NB4 (cell line): ENCODE results near the gene CDKAL1.

ENCODE experiments used
- MYC ChIP-seq: IDR thresholded peaks from 2 replicates; pipeline ENCODE4 v1.6.1; 2011; ENCODE audit warnings: low read depth, low read length
- POLR2A ChIP-seq: IDR thresholded peaks from 2 replicates; pipeline ENCODE4 v1.6.1; 2011; ENCODE audit warnings: mild to moderate bottlenecking; ENCODE audit not compliant: insufficient read length; ENCODE audit errors: extremely low read depth
- TF ChIP-seq, protein P1 (sequence below): IDR thresholded peaks from one replicate; pipeline ENCODE4 v1.5.1; 2012; ENCODE audit warnings: low read depth, low read length

DNA sequence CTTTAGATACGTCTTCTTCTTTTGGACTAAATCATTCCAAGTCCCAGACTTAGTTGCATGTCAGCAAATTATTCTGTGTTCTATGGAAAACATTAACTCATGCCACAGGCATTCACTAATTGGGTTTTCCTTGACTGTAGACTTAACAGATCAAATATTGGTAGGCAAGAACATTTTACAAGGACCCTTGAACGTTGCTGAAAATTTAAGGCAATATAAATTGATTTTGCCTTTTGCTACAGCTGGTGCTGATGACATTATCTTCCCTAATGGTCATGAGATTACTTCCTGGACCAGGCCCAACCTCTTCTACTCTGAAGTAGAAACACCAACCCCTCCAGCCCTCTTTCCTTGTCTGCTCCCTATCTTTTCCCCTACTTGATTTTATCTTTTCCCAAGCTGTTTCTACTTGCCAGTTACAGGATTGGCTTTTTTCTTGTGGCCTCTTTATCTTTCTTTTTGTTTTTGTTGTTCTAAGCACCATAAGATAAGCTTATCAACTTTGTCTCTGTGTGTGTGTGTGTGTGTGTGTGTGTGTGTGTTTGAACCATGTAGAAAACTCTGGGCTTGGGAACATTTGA lies 545.3 kb downstream of the CDKAL1 start:
- TF ChIP-seq, protein P1, sequence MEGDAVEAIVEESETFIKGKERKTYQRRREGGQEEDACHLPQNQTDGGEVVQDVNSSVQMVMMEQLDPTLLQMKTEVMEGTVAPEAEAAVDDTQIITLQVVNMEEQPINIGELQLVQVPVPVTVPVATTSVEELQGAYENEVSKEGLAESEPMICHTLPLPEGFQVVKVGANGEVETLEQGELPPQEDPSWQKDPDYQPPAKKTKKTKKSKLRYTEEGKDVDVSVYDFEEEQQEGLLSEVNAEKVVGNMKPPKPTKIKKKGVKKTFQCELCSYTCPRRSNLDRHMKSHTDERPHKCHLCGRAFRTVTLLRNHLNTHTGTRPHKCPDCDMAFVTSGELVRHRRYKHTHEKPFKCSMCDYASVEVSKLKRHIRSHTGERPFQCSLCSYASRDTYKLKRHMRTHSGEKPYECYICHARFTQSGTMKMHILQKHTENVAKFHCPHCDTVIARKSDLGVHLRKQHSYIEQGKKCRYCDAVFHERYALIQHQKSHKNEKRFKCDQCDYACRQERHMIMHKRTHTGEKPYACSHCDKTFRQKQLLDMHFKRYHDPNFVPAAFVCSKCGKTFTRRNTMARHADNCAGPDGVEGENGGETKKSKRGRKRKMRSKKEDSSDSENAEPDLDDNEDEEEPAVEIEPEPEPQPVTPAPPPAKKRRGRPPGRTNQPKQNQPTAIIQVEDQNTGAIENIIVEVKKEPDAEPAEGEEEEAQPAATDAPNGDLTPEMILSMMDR = no peak
- TF ChIP-seq POLR2A (no peak), MYC (no peak)
